HepG2 (cell line): ENCODE data around the gene CAPRIN1. TPM values are rescaled to one million over a fixed set of nuclear protein-coding genes. Genes with fewer than 3 reads are reported as not detected.
A peak's percentile ranks its signal among the peaks of the same experiment; 100 is the strongest.

Source experiments
- ASH2L ChIP-seq: fragments of 300-600, 200-600 bp; sonication (generic); IDR thresholded peaks from 2 replicates; pipeline ENCODE4 v1.7.0; 2017; ENCODE audit warnings: low read depth, mild to moderate bottlenecking, moderate library complexity, mixed read lengths, low read length; ENCODE audit not compliant: insufficient read length
- ELK4 ChIP-seq: sonication (generic); formaldehyde crosslinking; IDR thresholded peaks from 2 replicates; pipeline ENCODE4 v1.9.0; 2021; ENCODE audit warnings: missing genetic modification reagents, borderline replicate concordance
- FIP1L1 ChIP-seq: fragments of 200-400 bp; formaldehyde crosslinking; IDR thresholded peaks from 2 replicates; pipeline ENCODE4 v1.6.1; 2018; ENCODE audit warnings: low read depth, mild to moderate bottlenecking, low read length, moderate library complexity, borderline replicate concordance; ENCODE audit not compliant: insufficient read depth
- HIVEP1 ChIP-seq: sonication (generic); formaldehyde crosslinking; IDR thresholded peaks from 2 replicates; pipeline ENCODE4 v1.4.0; 2020; ENCODE audit warnings: mild to moderate bottlenecking, missing genetic modification reagents
- HMG20B ChIP-seq: conservative IDR thresholded peaks from 2 replicates; pipeline ENCODE4 v1.6.1; 2016; ENCODE audit warnings: missing genetic modification reagents, missing compliant biosample characterization
- LCORL ChIP-seq, 2 experiments: fragments of 450-650 bp in 1 of 2; sonication (generic) in 1 of 2; formaldehyde crosslinking in 1 of 2; IDR thresholded peaks; 2 replicates each; pipeline versions ENCODE4 v1.5.0 to v1.6.1; 2017 to 2020; ENCODE audit warnings: antibody characterized with exemption in 1 of 2, missing genetic modification reagents in 1 of 2
- MED8 ChIP-seq: sonication (generic); formaldehyde crosslinking; IDR thresholded peaks from 2 replicates; pipeline ENCODE4 v1.8.1; 2023; ENCODE audit warnings: mild to moderate bottlenecking, missing genetic modification reagents; ENCODE audit not compliant: insufficient replicate concordance
- MTA1 ChIP-seq: sonication (generic); formaldehyde crosslinking; IDR thresholded peaks from 2 replicates; pipeline ENCODE4 v1.4.0; 2020; ENCODE audit warnings: missing genetic modification reagents, mild to moderate bottlenecking, borderline replicate concordance
- PITX1 ChIP-seq: sonication (generic); formaldehyde crosslinking; IDR thresholded peaks from 2 replicates; pipeline ENCODE4 v1.5.1; 2020; ENCODE audit warnings: mild to moderate bottlenecking, missing genetic modification reagents
- PRDM4 ChIP-seq: sonication (generic); formaldehyde crosslinking; IDR thresholded peaks from 2 replicates; pipeline ENCODE4 v1.9.0; 2021; ENCODE audit warnings: missing genetic modification reagents, borderline replicate concordance
- RXRB ChIP-seq: IDR thresholded peaks from 2 replicates; pipeline ENCODE4 v1.6.1; 2016; ENCODE audit warnings: borderline replicate concordance, missing genetic modification reagents, missing compliant biosample characterization
- SP2 ChIP-seq: sonication (generic); formaldehyde crosslinking; IDR thresholded peaks from 2 replicates; pipeline ENCODE4 v1.5.1; 2020; ENCODE audit warnings: mild to moderate bottlenecking, missing genetic modification reagents
- ZNF234 ChIP-seq: sonication (generic); formaldehyde crosslinking; conservative IDR thresholded peaks from 2 replicates; pipeline ENCODE4 v1.5.1; 2020; ENCODE audit warnings: mild to moderate bottlenecking, missing genetic modification reagents
- ZNF331 ChIP-seq: sonication (generic); formaldehyde crosslinking; IDR thresholded peaks from 2 replicates; pipeline ENCODE4 v1.4.0; 2020; ENCODE audit warnings: missing genetic modification reagents
- ZNF367 ChIP-seq: sonication (generic); formaldehyde crosslinking; IDR thresholded peaks from 2 replicates; pipeline ENCODE4 v1.4.0; 2020; ENCODE audit warnings: missing genetic modification reagents, borderline replicate concordance
- ZNF574 ChIP-seq: sonication (generic); formaldehyde crosslinking; IDR thresholded peaks from 2 replicates; pipeline ENCODE4 v1.4.0; 2020; ENCODE audit warnings: missing genetic modification reagents
- ZNF605 ChIP-seq: sonication (generic); formaldehyde crosslinking; IDR thresholded peaks from 2 replicates; pipeline ENCODE4 v1.8.0; 2022; ENCODE audit warnings: mild to moderate bottlenecking, missing genetic modification reagents
- ZNF7 ChIP-seq: IDR thresholded peaks from 2 replicates; pipeline ENCODE4 v1.6.1; 2016; ENCODE audit warnings: missing biosample characterization, missing genetic modification reagents
- ZNF709 ChIP-seq: sonication (generic); formaldehyde crosslinking; IDR thresholded peaks from 2 replicates; pipeline ENCODE4 v1.5.0; 2020; ENCODE audit warnings: mild to moderate bottlenecking, missing genetic modification reagents
- ZNF720 ChIP-seq: sonication (generic); formaldehyde crosslinking; IDR thresholded peaks from 2 replicates; pipeline ENCODE4 v1.4.0; 2020; ENCODE audit warnings: missing genetic modification reagents
- ZNF788 ChIP-seq: sonication (generic); formaldehyde crosslinking; IDR thresholded peaks from 2 replicates; pipeline ENCODE4 v1.5.0; 2020; ENCODE audit warnings: mild to moderate bottlenecking, missing genetic modification reagents, borderline replicate concordance
- ZNF841 ChIP-seq: sonication (generic); formaldehyde crosslinking; IDR thresholded peaks from 2 replicates; pipeline ENCODE4 v1.8.1; 2023; ENCODE audit warnings: missing genetic modification reagents, borderline replicate concordance
- ZSCAN22 ChIP-seq: sonication (generic); formaldehyde crosslinking; IDR thresholded peaks from 2 replicates; pipeline ENCODE4 v1.4.0; 2020; ENCODE audit warnings: mild to moderate bottlenecking, missing genetic modification reagents
- ZSCAN9 ChIP-seq: IDR thresholded peaks from 2 replicates; pipeline ENCODE4 v1.6.1; 2016; ENCODE audit warnings: borderline replicate concordance
- polyA plus RNA-seq, 8 experiments: library from polyadenylated mRNA; depleted of rRNA in 3 of 8; stranded (reverse) in 7 of 8; unstranded in 1 of 8; fragments of >200 nt; fragmentation: Illumina TruSeq in 4 of 8; extraction: Trizol in 4 of 8; gene quantifications; 2 replicates each; pipeline versions ENCODE4 v1.2.1 to v1.2.3, GENCODE V29; 2011 to 2016; ENCODE audit warnings: low read depth in 4 of 8, missing spikeins in 1 of 8, mixed read lengths in 1 of 8; ENCODE audit not compliant: insufficient read depth in 1 of 8
- total RNA-seq, 5 experiments: library from RNA; depleted of rRNA; stranded (reverse); fragments of >200 nt; fragmentation: Illumina TruSeq; extraction: Trizol; gene quantifications; 2 replicates each; pipeline ENCODE4 v1.2.3, GENCODE V29; 2016; ENCODE audit warnings: low read depth in 1 of 5

Gene CAPRIN1
- total and polyA plus RNA-seq, 2 of the 13 experiments (the other 11 are each of a cell fraction or from before 2014, with no cell fraction given): 114 to 162 TPM

- no peak for TF ChIP-seq ELK4 (CRISPR knock-in tag)
- TF ChIP-seq MTA1: 0 out of 2 replicates have a peak, but pooled peaks have one; percentile 44
- no peak for TF ChIP-seq ZNF788 (CRISPR knock-in tag)
- TF ChIP-seq MED8: peak; percentile 86
- TF ChIP-seq ZNF720 (CRISPR knock-in tag): no peak
- TF ChIP-seq HMG20B (CRISPR knock-in tag): no peak
- TF ChIP-seq ZNF7: no peak
- 0 out of 2 replicates have a peak, but pooled peaks have one; percentile 60 for TF ChIP-seq HIVEP1 (CRISPR knock-in tag)
- peak; percentile 66 for TF ChIP-seq ZNF574 (CRISPR knock-in tag)
- no peak; the same call in 1 of the 2 replicates for TF ChIP-seq ZNF331 (CRISPR knock-in tag)
- peak; percentile 59; the same call in 1 of the 2 replicates for TF ChIP-seq ZNF709
- 0 out of 2 replicates have a peak, but pooled peaks have one; percentile 13 for TF ChIP-seq ZNF234 (CRISPR knock-in tag)
- TF ChIP-seq PITX1 (CRISPR knock-in tag): peak; percentile 18; the same call in 1 of the 2 replicates
- no peak for TF ChIP-seq LCORL (IDR thresholded peaks at IDR 0.05)
- no peak for TF ChIP-seq LCORL (CRISPR knock-in tag; IDR thresholded peaks at IDR 0.05)
- TF ChIP-seq ASH2L: peak; percentile 74
- no peak for TF ChIP-seq PRDM4
- TF ChIP-seq RXRB: no peak
- TF ChIP-seq ZNF367 (CRISPR knock-in tag): no peak
- no peak for TF ChIP-seq ZSCAN22 (CRISPR knock-in tag)
- TF ChIP-seq ZNF605 (CRISPR knock-in tag): no peak
- TF ChIP-seq FIP1L1: peak; percentile 57; the same call in 1 of the 2 replicates
- TF ChIP-seq ZSCAN9 (CRISPR knock-in tag): peak; percentile 40; the same call in 1 of the 2 replicates
- peak; percentile 1; the same call in 1 of the 2 replicates for TF ChIP-seq SP2 (CRISPR knock-in tag)
- TF ChIP-seq ZNF841 (CRISPR knock-in tag): 0 out of 2 replicates have a peak, but pooled peaks have one; percentile 42
Observed at GRCh38 chr11:34051349-34052035, at the start of gene CAPRIN1 (continued).
